H1 (cell line): ENCODE data around the gene VASH1. TPM values are rescaled to one million over a fixed set of nuclear protein-coding genes. Genes with fewer than 3 reads are reported as not detected.

Experiments
- CTCF ChIA-PET: fragments of 300-600 bp; sonication (Branson Sonifier 250); formaldehyde crosslinking; loops from one replicate; lab custom pipeline; 2021; ENCODE audit not compliant: partially characterized antibody; lab: Charles Lee
- POLR2A ChIA-PET: fragments of 300-600 bp; sonication (Branson Sonifier 250); formaldehyde crosslinking; loops from one replicate; lab custom pipeline; 2021; ENCODE audit warnings: inconsistent platforms; ENCODE audit not compliant: partially characterized antibody; lab: Charles Lee
- DNase-seq, 2 experiments: peaks; one replicate each; pipeline versions ENCODE4 v3.0.0 to v3.0.0-alpha.2; 2010 to 2022; ENCODE audit warnings: low spot score in 2 of 2, low read depth in 1 of 2, mixed read lengths in 1 of 2
- FAIRE-seq: peaks from 2 replicates; lab custom pipeline; 2011; peaks lifted over from hg19 to GRCh38; lab: Jason Lieb, UNC
- H2AFZ ChIP-seq: 2 replicates; pipeline ENCODE4 v1.8.1; 2012; ENCODE audit warnings: low read length, inconsistent platforms
- H2AK5ac ChIP-seq: 2 replicates; pipeline ENCODE4 v1.6.1; 2013; ENCODE audit warnings: low read depth, low read length
- H2BK120ac ChIP-seq: replicated peaks from 2 replicates; pipeline ENCODE3; 2013; ENCODE audit warnings: low read depth, low read length, inconsistent platforms
- H2BK12ac ChIP-seq: 2 replicates; pipeline ENCODE4 v1.6.1; 2013; ENCODE audit warnings: low read depth, low read length
- H2BK15ac ChIP-seq: 2 replicates; pipeline ENCODE4 v1.6.1; 2013; ENCODE audit warnings: low read length
- H2BK20ac ChIP-seq: 2 replicates; pipeline ENCODE4 v1.6.1; 2013; ENCODE audit warnings: low read length
- H2BK5ac ChIP-seq: 2 replicates; pipeline ENCODE4 v1.6.1; 2013; ENCODE audit warnings: low read depth, low read length
- H3K14ac ChIP-seq: 2 replicates; pipeline ENCODE4 v1.6.1; 2013; ENCODE audit warnings: inconsistent platforms; ENCODE audit not compliant: insufficient read length
- H3K18ac ChIP-seq: 2 replicates; pipeline ENCODE4 v1.6.1; 2013; ENCODE audit warnings: low read length; ENCODE audit errors: extremely low read depth
- H3K23ac ChIP-seq: 2 replicates; pipeline ENCODE4 v1.6.1; 2013; ENCODE audit warnings: inconsistent platforms; ENCODE audit not compliant: insufficient read length
- H3K23me2 ChIP-seq: 2 replicates; pipeline ENCODE4 v1.6.1; 2013; ENCODE audit warnings: low read depth, low read length
- H3K27ac ChIP-seq: 2 replicates; pipeline ENCODE4 v1.6.1; 2011; ENCODE audit warnings: low read depth, low read length, inconsistent platforms
- H3K27me3 ChIP-seq, 4 experiments: replicated peaks in 1 of 4; 1 replicate in 1 of 4; 2 replicates in 3 of 4; pipeline versions ENCODE4 v1.6.1 to v1.8.1; 2011 to 2013; ENCODE audit warnings: low read length in 3 of 4, mild to moderate bottlenecking in 3 of 4, inconsistent platforms in 2 of 4, mixed read lengths in 2 of 4, moderate library complexity in 1 of 4; ENCODE audit not compliant: control insufficient read depth in 3 of 4, insufficient read depth in 3 of 4; ENCODE audit errors: extremely low read depth in 1 of 4
- H3K36me3 ChIP-seq, 4 experiments: 2 replicates each; pipeline versions ENCODE4 v1.6.1 to v1.8.1; 2011 to 2013; ENCODE audit warnings: mild to moderate bottlenecking in 4 of 4, low read length in 3 of 4, moderate library complexity in 2 of 4, control low read depth in 1 of 4, inconsistent platforms in 1 of 4; ENCODE audit not compliant: insufficient read depth in 4 of 4, control insufficient read depth in 2 of 4
- H3K4ac ChIP-seq: replicated peaks from 2 replicates; pipeline ENCODE3; 2013; ENCODE audit warnings: low read length, low read depth, mixed read lengths, inconsistent platforms; ENCODE audit not compliant: insufficient read length
- H3K4me1 ChIP-seq, 4 experiments: replicated peaks in 1 of 4; 1 replicate in 1 of 4; 2 replicates in 3 of 4; pipeline versions ENCODE4 v1.6.1 to v1.8.1; 2011 to 2013; ENCODE audit warnings: low read length in 3 of 4, inconsistent platforms in 2 of 4, mixed read lengths in 1 of 4; ENCODE audit not compliant: insufficient read depth in 4 of 4, control insufficient read depth in 3 of 4
- H3K4me2 ChIP-seq, 2 experiments: 2 replicates each; pipeline versions ENCODE4 v1.6.1 to v1.8.1; 2011 to 2013; ENCODE audit warnings: low read depth in 2 of 2, low read length in 2 of 2, control low read depth in 1 of 2, inconsistent platforms in 1 of 2, mild to moderate bottlenecking in 1 of 2; ENCODE audit not compliant: insufficient read depth in 1 of 2
- H3K4me3 ChIP-seq, 4 experiments: fragments of 200-600, 300-600 bp in 1 of 4; sonication (generic), shearing (Covaris generic), sonication (Bioruptor Twin) in 1 of 4; 2 replicates each; pipeline versions ENCODE4 v1.5.1 to v1.8.1; 2011 to 2016; ENCODE audit warnings: low read length in 4 of 4, low read depth in 3 of 4, control low read depth in 2 of 4, inconsistent platforms in 2 of 4, mild to moderate bottlenecking in 2 of 4, mixed read lengths in 1 of 4, moderate library complexity in 1 of 4; ENCODE audit not compliant: insufficient read depth in 2 of 4; ENCODE audit errors: extremely low read depth in 1 of 4
- H3K56ac ChIP-seq: replicated peaks from 2 replicates; pipeline ENCODE3; 2013; ENCODE audit warnings: low read depth, mild to moderate bottlenecking, mixed read lengths, low read length, inconsistent platforms; ENCODE audit not compliant: insufficient read length
- H3K79me1 ChIP-seq: 2 replicates; pipeline ENCODE4 v1.6.1; 2013; ENCODE audit warnings: low read depth, low read length, control low read depth
- H3K79me2 ChIP-seq, 2 experiments: 2 replicates each; pipeline versions ENCODE4 v1.6.1 to v1.8.1; 2012 to 2013; ENCODE audit warnings: low read length in 2 of 2, mild to moderate bottlenecking in 2 of 2, inconsistent platforms in 1 of 2; ENCODE audit not compliant: insufficient read depth in 2 of 2, control insufficient read depth in 1 of 2
- H3K9ac ChIP-seq, 4 experiments: replicated peaks in 1 of 4; 1 replicate in 1 of 4; 2 replicates in 3 of 4; pipeline versions ENCODE4 v1.6.1 to v1.8.1; 2011 to 2013; ENCODE audit warnings: low read depth in 3 of 4, low read length in 3 of 4, control low read depth in 2 of 4, mild to moderate bottlenecking in 2 of 4, moderate library complexity in 2 of 4, inconsistent platforms in 1 of 4; ENCODE audit errors: extremely low read depth in 1 of 4
- H3K9me3 ChIP-seq, 2 experiments: 2 replicates each; pipeline versions ENCODE4 v1.6.1 to v1.8.1; 2012 to 2013; ENCODE audit warnings: mild to moderate bottlenecking in 2 of 2, moderate library complexity in 2 of 2, control low read depth in 1 of 2, inconsistent platforms in 1 of 2, low read depth in 1 of 2, low read length in 1 of 2, mixed read lengths in 1 of 2; ENCODE audit not compliant: insufficient read depth in 2 of 2
- H4K20me1 ChIP-seq, 2 experiments: replicated peaks in 1 of 2; 2 replicates each; pipeline versions ENCODE3 to v1.8.1; 2011 to 2013; ENCODE audit warnings: inconsistent platforms in 2 of 2, low read length in 2 of 2, mild to moderate bottlenecking in 1 of 2; ENCODE audit not compliant: insufficient read depth in 2 of 2, control insufficient read depth in 1 of 2
- H4K5ac ChIP-seq: 2 replicates; pipeline ENCODE4 v1.6.1; 2013; ENCODE audit warnings: low read length, low read depth, mixed read lengths, inconsistent platforms; ENCODE audit not compliant: insufficient read length
- H4K8ac ChIP-seq: 2 replicates; pipeline ENCODE4 v1.8.0; 2013; ENCODE audit warnings: mild to moderate bottlenecking, moderate library complexity, low read length, inconsistent platforms; ENCODE audit not compliant: insufficient read depth; ENCODE audit errors: extremely low read depth
- H4K91ac ChIP-seq: replicated peaks from 2 replicates; pipeline ENCODE3; 2013; ENCODE audit warnings: low read length, mixed read lengths, inconsistent platforms; ENCODE audit not compliant: insufficient read length
- BACH1 ChIP-seq: IDR thresholded peaks from 2 replicates; pipeline ENCODE4 v1.6.1; 2012; ENCODE audit warnings: low read length, improper control_type of control experiment
- BRCA1 ChIP-seq: IDR thresholded peaks from 2 replicates; pipeline ENCODE4 v1.6.1; 2012; ENCODE audit warnings: low read depth, low read length, improper control_type of control experiment
- HDAC6 ChIP-seq: IDR thresholded peaks from one replicate; pipeline ENCODE4 v1.7.1; 2012; ENCODE audit warnings: low read depth, mild to moderate bottlenecking, inconsistent platforms, low read length, moderate library complexity
- WGBS, 2 experiments: shearing (Covaris generic) in 1 of 2; methylation state at CpG; one replicate each; pipeline versions ENCODE4 v1.1.6 to v1.1.7; 2013 to 2015; ENCODE audit warnings: low lambda C conversion rate in 2 of 2, mixed read lengths in 2 of 2, inconsistent platforms in 1 of 2, low coverage in 1 of 2, missing lambda C conversion rate in 1 of 2; ENCODE audit not compliant: insufficient replicate concordance in 2 of 2, insufficient coverage in 1 of 2, insufficient read length in 1 of 2; ENCODE audit errors: extremely low coverage in 1 of 2, missing lambda C conversion rate in 1 of 2; 5-methylcytosine and 5-hydroxymethylcytosine counted together
- polyA plus RNA-seq, 7 experiments: library from polyadenylated mRNA; depleted of rRNA in 3 of 7; stranded (reverse) in 5 of 7; unstranded in 2 of 7; fragments of >200 nt in 5 of 7; fragments of 200-250 nt in 2 of 7; gene quantifications; 1 replicate in 5 of 7; 2 replicates in 1 of 7; 4 replicates in 1 of 7; pipeline versions ENCODE4 v1.2.1 to v1.2.3, GENCODE V29; 2011 to 2013; ENCODE audit warnings: missing spikeins in 2 of 7, mixed read lengths in 2 of 7
- total RNA-seq: library from RNA; stranded (reverse); fragmentation: NEBNext Ultra II Directional; extraction: Animal tissue kit (Norgen Biotek cat#: 25700); gene quantifications from 2 replicates; pipeline ENCODE4 v1.2.1, GENCODE V29; 2021

The VASH1 gene
- total and polyA plus RNA-seq, 2 of the 8 experiments (the other 6 are each of a cell fraction or from before 2014, with no cell fraction given): 3.1 to 6.4 TPM

GRCh38 chr14:76726551-76726970 is 34.7 kb upstream of the VASH1 start:
- H2BK120ac ChIP-seq: no peak overlapping the region
- H3K27me3 ChIP-seq: no peaks in the 10 kb centered on the region
- no peaks in the 10 kb centered on the region for H3K79me1 ChIP-seq
- H3K9me3 ChIP-seq: no peaks in the 10 kb centered on the region
- peak overlapping the region; percentile 95 for H2AFZ ChIP-seq
- no peak overlapping the region for H4K5ac ChIP-seq
- peaks cover 0 to 8% (median 3%) of the 10 kb centered on the region in 4 experiments; a peak in 5 of 7 replicates for H3K4me1 ChIP-seq
- peak overlapping the region; percentile 26 to 81; a peak in 3 of 4 replicates for H3K4me2 ChIP-seq
- H3K56ac ChIP-seq: no peak overlapping the region
- H2BK12ac ChIP-seq: no peak overlapping the region
- no peak overlapping the region for H4K8ac ChIP-seq
- no peak overlapping the region for H3K27ac ChIP-seq
- H4K91ac ChIP-seq: no peak overlapping the region
- no peak overlapping the region for H2BK15ac ChIP-seq
- no peaks in the 10 kb centered on the region for H3K23me2 ChIP-seq
- no peak overlapping the region for H3K14ac ChIP-seq
- H2BK20ac ChIP-seq: no peak overlapping the region
- no peak for TF ChIP-seq BRCA1
- no peak for TF ChIP-seq HDAC6
- TF ChIP-seq BACH1: no peak
- H3K4ac ChIP-seq: no peak overlapping the region
- ChIA-PET POLR2A (no interaction called here), CTCF (interaction anchor here (1.2 to 5.6 kb wide), 3 partner anchors 16 to 58 kb away, joined by 4 to 30 read pairs (median 15); no protein-coding TSS in a partner anchor)
- peak overlapping the region; percentile 51; the same call in 1 of the 2 replicates for H3K18ac ChIP-seq
- H4K20me1 ChIP-seq: no peaks in the 10 kb centered on the region
- H3K23ac ChIP-seq: no peak overlapping the region
- DNase-seq (peak in 1 of 2 experiments; percentile 58), FAIRE-seq (no peak)
- H3K9ac ChIP-seq: no peak overlapping the region
- peak overlapping the region; percentile 14 to 47 (median 28); a peak in 5 of 8 replicates for H3K4me3 ChIP-seq
- no peak overlapping the region for H2AK5ac ChIP-seq
- no peaks in the 10 kb centered on the region for H3K79me2 ChIP-seq
- no peaks in the 10 kb centered on the region for H3K36me3 ChIP-seq
- 64% methylated on average over 11 of the region's 11 CpGs; no CpG with 5 or more reads in 1 of the 2 experiments for WGBS, 2 experiments
- H2BK5ac ChIP-seq: no peak overlapping the region
